AG10803 (cell line): ENCODE results near the gene SMAD6.

Experiments
- DNase-seq: peaks from one replicate; pipeline ENCODE4 v3.0.0; 2010; ENCODE audit warnings: low read depth
- H3K4me3 ChIP-seq: 2 replicates; pipeline ENCODE4 v1.5.1; 2011; ENCODE audit warnings: mild to moderate bottlenecking, low read length, control low read depth
- TF ChIP-seq, protein P1 (sequence below): conservative IDR thresholded peaks from 2 replicates; pipeline ENCODE4 v1.5.1; 2011; ENCODE audit warnings: mild to moderate bottlenecking, low read length, control low read depth, inconsistent platforms

SMAD6 gene

DNA sequence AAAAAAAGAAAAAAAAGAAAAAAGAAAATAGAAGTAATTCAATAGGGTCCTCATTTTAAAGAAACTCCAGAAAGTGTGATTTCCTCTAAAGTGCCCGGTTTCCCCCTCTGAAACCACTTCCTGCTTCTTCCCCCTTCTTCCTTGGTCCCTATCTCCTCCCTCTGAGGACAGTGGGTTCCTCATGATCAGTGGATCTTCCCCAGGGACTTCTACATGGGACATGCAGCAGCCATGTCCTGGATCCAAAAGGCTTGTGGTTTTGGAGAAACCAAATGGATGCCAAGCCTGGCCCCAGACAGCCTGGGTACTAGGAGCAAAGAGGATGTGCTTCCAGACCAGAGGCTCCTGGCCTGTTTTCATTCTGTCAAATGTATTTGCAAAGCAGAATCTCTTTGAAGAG is 26.6 kb upstream of the SMAD6 start:
- no peak overlapping the region for H3K4me3 ChIP-seq
- no peak for DNase-seq
- TF ChIP-seq, protein P1, sequence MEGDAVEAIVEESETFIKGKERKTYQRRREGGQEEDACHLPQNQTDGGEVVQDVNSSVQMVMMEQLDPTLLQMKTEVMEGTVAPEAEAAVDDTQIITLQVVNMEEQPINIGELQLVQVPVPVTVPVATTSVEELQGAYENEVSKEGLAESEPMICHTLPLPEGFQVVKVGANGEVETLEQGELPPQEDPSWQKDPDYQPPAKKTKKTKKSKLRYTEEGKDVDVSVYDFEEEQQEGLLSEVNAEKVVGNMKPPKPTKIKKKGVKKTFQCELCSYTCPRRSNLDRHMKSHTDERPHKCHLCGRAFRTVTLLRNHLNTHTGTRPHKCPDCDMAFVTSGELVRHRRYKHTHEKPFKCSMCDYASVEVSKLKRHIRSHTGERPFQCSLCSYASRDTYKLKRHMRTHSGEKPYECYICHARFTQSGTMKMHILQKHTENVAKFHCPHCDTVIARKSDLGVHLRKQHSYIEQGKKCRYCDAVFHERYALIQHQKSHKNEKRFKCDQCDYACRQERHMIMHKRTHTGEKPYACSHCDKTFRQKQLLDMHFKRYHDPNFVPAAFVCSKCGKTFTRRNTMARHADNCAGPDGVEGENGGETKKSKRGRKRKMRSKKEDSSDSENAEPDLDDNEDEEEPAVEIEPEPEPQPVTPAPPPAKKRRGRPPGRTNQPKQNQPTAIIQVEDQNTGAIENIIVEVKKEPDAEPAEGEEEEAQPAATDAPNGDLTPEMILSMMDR, result no peak

- no peak overlapping the region for H3K4me3 ChIP-seq
- DNase-seq, result no peak
- TF ChIP-seq, protein P1, result no peak
Observed at GRCh38 chr15:66677336-66677735, 24.7 kb upstream of the SMAD6 start.

- no peak for DNase-seq
- TF ChIP-seq, protein P1, result no peak
- H3K4me3 ChIP-seq, result no peak overlapping the region
Observed at GRCh38 chr15:66679061-66679656, 22.9 kb upstream of the SMAD6 start.

DNA sequence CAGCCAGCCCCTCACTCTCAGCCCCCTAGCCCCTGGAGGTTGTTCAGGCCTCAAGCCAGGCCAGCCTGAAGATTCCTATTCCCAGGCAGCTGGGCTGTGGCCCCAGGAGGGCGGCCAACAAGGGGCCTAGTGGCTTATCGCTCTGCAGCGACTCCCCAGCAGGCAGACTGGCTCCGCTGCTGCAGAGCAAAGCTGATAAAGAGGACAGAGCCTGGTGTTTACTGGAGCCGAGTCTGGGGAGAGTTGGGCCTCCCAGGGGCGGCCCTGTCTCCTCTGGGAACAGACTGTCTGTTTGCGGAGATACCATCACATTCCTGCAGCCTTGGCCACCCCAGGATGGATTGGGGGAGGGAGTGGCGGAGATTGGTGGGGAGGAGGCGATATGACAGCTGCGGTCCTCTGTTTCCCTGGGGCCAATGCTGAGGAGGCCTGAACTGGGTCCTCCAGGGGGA is 22.4 kb upstream of the SMAD6 start:
- H3K4me3 ChIP-seq, result no peak overlapping the region
- TF ChIP-seq, protein P1, result no peak
- no peak for DNase-seq

- DNase-seq, result no peak
- TF ChIP-seq, protein P1, result no peak
- H3K4me3 ChIP-seq, result no peak overlapping the region
Observed at GRCh38 chr15:66680502-66680901, 21.5 kb upstream of the SMAD6 start.

DNA sequence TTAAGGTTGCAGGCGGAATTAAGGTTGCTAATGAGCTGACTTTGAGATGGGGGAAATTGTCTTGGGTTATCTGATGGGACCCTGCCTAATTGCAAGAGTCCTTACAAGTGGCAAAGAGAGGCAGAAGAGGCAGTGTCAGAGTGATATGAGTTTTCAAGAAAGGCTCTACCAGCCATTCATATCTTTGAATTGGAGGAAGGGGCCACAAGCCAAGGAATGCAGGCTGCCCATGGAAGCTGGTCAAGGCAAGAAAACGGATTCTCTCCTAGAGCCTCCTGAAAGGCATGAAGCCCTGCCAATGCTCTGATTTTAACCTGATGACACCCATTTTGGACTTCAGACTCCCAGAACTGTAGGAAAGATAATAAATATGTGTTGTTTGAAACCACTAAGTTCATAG is 20.6 kb upstream of the SMAD6 start:
- DNase-seq, result no peak
- no peak overlapping the region for H3K4me3 ChIP-seq
- TF ChIP-seq, protein P1, result no peak

DNA sequence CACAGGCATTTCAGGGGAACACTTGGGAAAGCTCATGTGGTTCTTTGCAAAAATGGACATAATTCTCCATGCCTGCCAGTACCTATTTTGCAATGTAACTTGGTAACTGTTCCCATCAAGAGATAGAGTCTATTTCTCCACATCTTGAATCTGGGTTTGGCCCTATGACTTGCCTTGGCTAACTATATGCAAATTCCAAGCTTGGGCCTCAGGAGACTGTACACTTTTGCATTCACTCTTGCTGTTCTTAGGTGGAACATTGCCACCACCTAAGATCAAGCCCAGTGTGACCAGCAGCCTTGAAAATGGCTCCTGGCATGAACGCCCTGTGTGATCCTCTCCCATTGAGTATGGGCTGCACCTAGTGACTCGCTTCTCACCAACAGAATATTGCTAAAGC is 19.8 kb upstream of the SMAD6 start:
- no peak overlapping the region for H3K4me3 ChIP-seq
- TF ChIP-seq, protein P1, result no peak
- no peak for DNase-seq
